Measurements from ENCODE around the gene ALCAM.
"Not testable (repeated sequence)": the region's sequence is repeated elsewhere in the genome, so short reads cannot be mapped to it uniquely, and the experiment has no call there.

ALCAM gene

DNA sequence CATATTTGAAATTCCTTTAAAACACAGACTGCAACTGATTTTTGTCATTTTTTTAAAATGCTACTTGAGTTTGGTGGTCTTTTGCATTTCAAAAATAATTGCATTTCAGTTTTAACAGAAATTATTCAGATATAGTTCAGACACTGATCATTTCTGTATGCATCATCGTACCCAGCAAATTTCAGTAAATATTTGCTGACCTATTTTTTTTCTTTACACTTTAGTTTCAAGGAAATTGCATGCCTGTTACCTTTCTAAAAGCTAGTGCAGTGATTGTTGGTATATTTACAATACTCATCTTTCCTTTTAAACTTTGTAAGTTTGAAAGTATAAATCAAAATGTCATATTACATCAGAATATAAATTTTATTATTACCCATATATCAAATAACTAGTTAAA lies 32.4 kb downstream of the ALCAM start:
- DNase-seq (ENCODE audit: low read depth) = no peak
- H3K4me3 ChIP-seq (ENCODE audit: low read depth, low read length) = no peak overlapping the region
- TF ChIP-seq, protein P1, sequence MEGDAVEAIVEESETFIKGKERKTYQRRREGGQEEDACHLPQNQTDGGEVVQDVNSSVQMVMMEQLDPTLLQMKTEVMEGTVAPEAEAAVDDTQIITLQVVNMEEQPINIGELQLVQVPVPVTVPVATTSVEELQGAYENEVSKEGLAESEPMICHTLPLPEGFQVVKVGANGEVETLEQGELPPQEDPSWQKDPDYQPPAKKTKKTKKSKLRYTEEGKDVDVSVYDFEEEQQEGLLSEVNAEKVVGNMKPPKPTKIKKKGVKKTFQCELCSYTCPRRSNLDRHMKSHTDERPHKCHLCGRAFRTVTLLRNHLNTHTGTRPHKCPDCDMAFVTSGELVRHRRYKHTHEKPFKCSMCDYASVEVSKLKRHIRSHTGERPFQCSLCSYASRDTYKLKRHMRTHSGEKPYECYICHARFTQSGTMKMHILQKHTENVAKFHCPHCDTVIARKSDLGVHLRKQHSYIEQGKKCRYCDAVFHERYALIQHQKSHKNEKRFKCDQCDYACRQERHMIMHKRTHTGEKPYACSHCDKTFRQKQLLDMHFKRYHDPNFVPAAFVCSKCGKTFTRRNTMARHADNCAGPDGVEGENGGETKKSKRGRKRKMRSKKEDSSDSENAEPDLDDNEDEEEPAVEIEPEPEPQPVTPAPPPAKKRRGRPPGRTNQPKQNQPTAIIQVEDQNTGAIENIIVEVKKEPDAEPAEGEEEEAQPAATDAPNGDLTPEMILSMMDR (IDR thresholded peaks at IDR 0.05; ENCODE audit: insufficient read depth, low read depth, low read length, missing control alignments) = no peak

DNA sequence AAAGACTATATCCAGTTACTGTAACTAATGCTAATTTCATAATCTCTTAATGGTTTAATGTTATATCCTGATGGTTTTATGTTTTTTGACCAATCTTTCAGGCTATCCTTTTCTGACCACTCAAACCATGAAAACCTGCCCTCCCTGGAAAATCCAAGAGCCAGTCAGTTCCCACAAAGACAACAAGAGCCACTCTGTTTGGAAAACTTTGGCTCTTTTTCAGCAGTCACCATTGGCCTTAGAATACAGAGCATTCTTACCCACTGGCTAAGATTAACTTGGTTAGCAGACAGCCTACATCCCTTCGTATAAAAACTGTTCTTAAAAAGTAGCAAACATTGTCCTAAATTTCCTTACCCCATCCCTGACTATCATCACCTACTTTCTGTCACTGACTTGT lies 32.9 kb downstream of the ALCAM start:
- no peak for DNase-seq (ENCODE audit: low read depth)
- no peak overlapping the region for H3K4me3 ChIP-seq (ENCODE audit: low read depth, low read length)
- TF ChIP-seq, protein P1 (IDR thresholded peaks at IDR 0.05; ENCODE audit: insufficient read depth, low read depth, low read length, missing control alignments) = no peak

DNA sequence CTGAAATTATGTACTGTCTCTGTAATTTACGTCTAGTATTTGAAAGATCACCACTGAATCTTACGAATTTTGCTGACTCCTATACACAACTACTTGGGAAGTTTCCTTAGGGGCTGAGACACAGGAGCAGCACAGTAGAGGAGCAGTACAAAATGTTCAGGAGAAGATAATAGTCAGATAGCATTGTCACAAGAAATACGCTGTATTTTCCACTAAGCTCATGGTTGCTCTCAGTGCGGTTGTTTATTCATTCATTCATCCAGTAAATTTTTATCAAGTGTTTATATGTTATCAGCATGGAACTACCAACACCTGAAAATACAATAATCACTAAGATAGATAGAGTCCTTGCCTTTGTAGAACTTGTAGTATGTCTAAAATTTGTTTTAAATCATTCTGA lies 34.5 kb downstream of the ALCAM start:
- no peak overlapping the region for H3K4me3 ChIP-seq (ENCODE audit: low read depth, low read length)
- TF ChIP-seq, protein P1 (IDR thresholded peaks at IDR 0.05; ENCODE audit: insufficient read depth, low read depth, low read length, missing control alignments) = no peak
- DNase-seq (ENCODE audit: low read depth) = no peak

DNA sequence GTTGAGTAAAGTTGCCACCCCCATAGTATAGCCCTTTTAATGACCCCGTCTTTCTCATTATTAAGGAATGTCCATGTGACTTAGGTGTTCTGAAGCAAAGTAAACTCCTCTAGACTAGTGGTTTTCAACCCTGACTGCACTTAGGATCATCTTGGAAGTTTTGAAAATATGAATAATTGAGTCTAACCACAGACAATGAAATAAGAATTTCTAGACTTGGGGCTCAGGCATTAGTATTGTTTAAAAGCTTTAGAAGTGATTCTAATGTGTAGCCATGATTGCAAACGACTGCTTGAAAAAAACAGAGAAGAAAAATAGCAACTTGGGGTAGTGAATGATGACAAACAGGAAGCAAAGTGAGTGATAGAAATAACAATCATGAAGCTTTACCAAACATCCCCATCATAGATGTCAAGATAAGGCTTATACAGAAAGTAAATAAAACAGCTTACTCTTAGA lies 35.0 kb downstream of the ALCAM start:
- TF ChIP-seq, protein P1 (IDR thresholded peaks at IDR 0.05; ENCODE audit: insufficient read depth, low read depth, low read length, missing control alignments) = no peak
- H3K4me3 ChIP-seq (ENCODE audit: low read depth, low read length) = no peak overlapping the region
- no peak for DNase-seq (ENCODE audit: low read depth)

DNA sequence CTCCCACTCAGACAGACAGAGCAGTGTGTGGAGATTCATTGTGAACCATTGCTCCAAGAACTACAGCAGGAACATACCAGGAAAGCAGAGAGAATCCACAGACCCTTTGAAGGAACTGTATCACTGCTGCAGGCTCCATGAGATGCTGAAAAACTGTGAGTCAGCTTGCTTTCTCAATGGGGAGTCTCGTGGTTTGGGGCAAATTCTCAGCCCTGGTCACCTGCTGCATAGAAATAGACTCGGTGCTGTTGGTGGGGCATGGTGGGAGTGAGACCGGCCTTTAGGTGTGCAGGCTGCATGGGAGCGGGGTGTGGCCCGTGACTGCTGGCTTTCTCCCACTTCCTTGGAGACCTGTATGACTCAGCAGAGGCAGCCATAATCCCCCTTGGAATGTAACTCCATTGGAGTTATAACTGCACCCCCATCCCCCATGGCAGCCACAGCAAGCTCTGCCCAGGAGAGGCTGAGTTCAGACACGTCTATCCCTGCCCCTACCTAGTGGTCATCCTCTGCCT lies 35.6 kb downstream of the ALCAM start:
- H3K4me3 ChIP-seq (ENCODE audit: low read depth, low read length) = no peak overlapping the region
- TF ChIP-seq, protein P1 (IDR thresholded peaks at IDR 0.05; ENCODE audit: insufficient read depth, low read depth, low read length, missing control alignments) = no peak
- DNase-seq (ENCODE audit: low read depth) = no peak

DNA sequence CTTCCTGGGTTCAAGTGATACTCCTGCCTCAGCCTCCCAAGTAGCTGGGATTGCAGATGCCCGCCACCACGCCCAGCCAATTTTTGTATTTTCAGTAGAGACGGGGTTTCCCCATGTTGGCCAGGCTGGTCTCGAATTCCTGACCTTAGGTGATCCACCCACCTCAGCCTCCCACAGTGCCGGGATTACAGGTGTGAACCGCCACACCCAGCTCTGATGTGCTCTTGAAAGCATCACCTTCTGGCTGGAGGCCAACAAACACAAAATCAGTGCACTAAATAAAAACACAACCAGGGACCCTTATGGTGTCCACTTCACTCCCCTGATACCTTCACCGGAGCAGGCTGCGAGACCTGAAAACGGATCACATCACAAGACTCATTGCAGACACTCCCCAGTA lies 36.3 kb downstream of the ALCAM start:
- DNase-seq (ENCODE audit: low read depth); H3K4me3 ChIP-seq (ENCODE audit: low read depth, low read length): not testable (repeated sequence)

DNA sequence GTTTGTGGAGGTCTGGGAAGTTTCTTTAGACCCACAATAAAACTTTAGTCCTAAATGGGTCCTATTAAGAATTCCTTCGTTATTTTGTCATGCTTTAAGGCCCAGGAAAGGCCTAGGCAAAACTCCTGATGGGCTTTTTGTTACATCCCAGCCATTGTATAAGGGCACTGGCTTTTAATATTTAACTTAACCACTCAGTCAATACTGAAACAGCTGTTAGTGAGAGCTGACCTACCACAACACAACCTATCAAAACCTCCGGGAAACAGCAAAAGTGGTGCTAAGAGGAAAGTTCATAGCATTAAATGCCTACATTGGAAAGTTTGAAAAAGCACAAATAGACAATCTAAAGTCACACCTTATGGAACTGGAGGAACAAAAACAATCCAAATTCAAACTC lies 39.6 kb downstream of the ALCAM start:
- TF ChIP-seq, protein P1 (IDR thresholded peaks at IDR 0.05; ENCODE audit: insufficient read depth, low read depth, low read length, missing control alignments) = no peak
- DNase-seq (ENCODE audit: low read depth) = no peak
- H3K4me3 ChIP-seq (ENCODE audit: low read depth, low read length) = no peak overlapping the region
